HEK293T (cell line): ENCODE results near the gene TMED8.

ENCODE experiments used
- ARNT ChIP-seq: fragments of 450-650 bp; IDR thresholded peaks from 2 replicates; pipeline ENCODE4 v1.6.1; 2017; ENCODE audit warnings: mild to moderate bottlenecking
- BHLHE40 ChIP-seq: fragments of 450-650 bp; IDR thresholded peaks from 2 replicates; pipeline ENCODE4 v1.6.1; 2016; ENCODE audit warnings: mild to moderate bottlenecking, moderate library complexity, borderline replicate concordance
- ELF4 ChIP-seq: fragments of 450-650 bp; IDR thresholded peaks from 2 replicates; pipeline ENCODE4 v1.6.1; 2017; ENCODE audit warnings: antibody characterized with exemption
- FOXA1 ChIP-seq: fragments of 450-650 bp; IDR thresholded peaks from 2 replicates; pipeline ENCODE4 v1.6.1; 2016; ENCODE audit warnings: mild to moderate bottlenecking
- FOXK2 ChIP-seq: fragments of 450-650 bp; IDR thresholded peaks from 2 replicates; pipeline ENCODE4 v1.6.1; 2016; ENCODE audit warnings: mild to moderate bottlenecking
- FOXM1 ChIP-seq: fragments of 450-650 bp; IDR thresholded peaks from 2 replicates; pipeline ENCODE4 v1.6.1; 2017; ENCODE audit warnings: mild to moderate bottlenecking, borderline replicate concordance
- HDGF ChIP-seq: fragments of 450-650 bp; IDR thresholded peaks from 2 replicates; pipeline ENCODE4 v1.6.1; 2017; ENCODE audit warnings: antibody characterized with exemption, borderline replicate concordance
- L3MBTL2 ChIP-seq: fragments of 450-650 bp; conservative IDR thresholded peaks from 2 replicates; pipeline ENCODE4 v1.6.1; 2016; ENCODE audit warnings: mild to moderate bottlenecking
- LEF1 ChIP-seq: fragments of 450-650 bp; IDR thresholded peaks from 2 replicates; pipeline ENCODE4 v1.6.1; 2017; ENCODE audit warnings: mild to moderate bottlenecking, borderline replicate concordance
- NFRKB ChIP-seq: fragments of 450-650 bp; IDR thresholded peaks from 2 replicates; pipeline ENCODE4 v1.6.1; 2016; ENCODE audit warnings: mild to moderate bottlenecking, moderate library complexity
- SP1 ChIP-seq: fragments of 450-650 bp; IDR thresholded peaks from 2 replicates; pipeline ENCODE4 v1.6.1; 2017
- SUZ12 ChIP-seq: fragments of 450-650 bp; IDR thresholded peaks from 2 replicates; pipeline ENCODE4 v1.6.1; 2016; ENCODE audit warnings: mild to moderate bottlenecking
- TARDBP ChIP-seq: fragments of 450-650 bp; IDR thresholded peaks from 2 replicates; pipeline ENCODE4 v1.6.1; 2016

DNA sequence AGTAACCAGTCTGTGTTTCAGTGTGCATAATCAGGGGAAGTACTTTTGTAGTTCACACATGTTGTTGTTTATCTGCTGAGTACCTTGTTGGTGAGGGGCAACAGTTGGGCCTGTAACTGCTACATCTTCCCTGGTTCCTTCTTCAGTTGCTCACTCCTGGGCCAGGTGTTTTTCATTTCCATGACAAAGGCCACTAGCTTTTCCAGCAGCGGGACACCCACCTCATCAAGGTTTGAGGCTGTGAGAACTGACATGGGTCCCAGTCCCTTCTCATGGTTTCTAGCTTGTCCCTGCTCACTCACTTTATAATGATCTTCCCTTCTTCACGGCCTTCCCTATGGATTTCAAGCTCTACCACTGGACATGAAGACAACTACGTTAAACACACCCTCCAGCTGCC, 48.0 kb upstream of the TMED8 start:
- no peak for TF ChIP-seq SUZ12
- TF ChIP-seq LEF1 = no peak
- TF ChIP-seq ARNT = no peak
- TF ChIP-seq FOXK2 = no peak
- no peak for TF ChIP-seq FOXA1
- TF ChIP-seq TARDBP = no peak
- TF ChIP-seq FOXM1 = no peak
- no peak for TF ChIP-seq NFRKB
- no peak for TF ChIP-seq SP1
- no peak for TF ChIP-seq L3MBTL2
- no peak for TF ChIP-seq ELF4
- TF ChIP-seq HDGF = no peak
- no peak for TF ChIP-seq BHLHE40
